BJ (cell line): ENCODE data around the gene RBKS. TPM values are rescaled to one million over a fixed set of nuclear protein-coding genes. Genes with fewer than 3 reads are reported as not detected.

ENCODE experiments used
- CTCF ChIA-PET: fragments of 350-600 bp; formaldehyde crosslinking; extraction: SDS; loops from one replicate; lab custom pipeline; 2021; ENCODE audit warnings: antibody characterized with exemption, inconsistent platforms; lab: Yijun Ruan, JAX
- POLR2A ChIA-PET: fragments of 300-600 bp; sonication (Branson Sonifier 250); formaldehyde crosslinking; extraction: SDS; loops from one replicate; lab custom pipeline; 2021; ENCODE audit warnings: antibody characterized with exemption; lab: Charles Lee
- DNase-seq: peaks from one replicate; pipeline ENCODE4 v3.0.0-alpha.2; 2011; ENCODE audit warnings: low read depth
- H3K27me3 ChIP-seq: 2 replicates; pipeline ENCODE4 v1.6.0; 2011; ENCODE audit warnings: low read length; ENCODE audit not compliant: control insufficient read depth, insufficient read depth
- H3K36me3 ChIP-seq: 2 replicates; pipeline ENCODE4 v1.5.1; 2011; ENCODE audit warnings: low read length; ENCODE audit not compliant: control insufficient read depth, insufficient read depth
- H3K4me3 ChIP-seq: 2 replicates; pipeline ENCODE4 v1.5.1; 2011; ENCODE audit warnings: low read depth, mild to moderate bottlenecking, control low read depth, low read length
- polyA plus RNA-seq: library from polyadenylated mRNA; depleted of rRNA; stranded (reverse); fragments of >200 nt; gene quantifications from 2 replicates; pipeline ENCODE4 v1.2.3, GENCODE V29; 2011
- TF ChIP-seq, protein P1 (sequence below): IDR thresholded peaks from 2 replicates; pipeline ENCODE4 v1.5.1; 2011; ENCODE audit warnings: low read depth, mild to moderate bottlenecking, control low read depth, inconsistent platforms, low read length, moderate library complexity; ENCODE audit not compliant: insufficient read depth

Gene RBKS
- polyA plus RNA-seq, 1 experiment = 1.8 TPM

DNA sequence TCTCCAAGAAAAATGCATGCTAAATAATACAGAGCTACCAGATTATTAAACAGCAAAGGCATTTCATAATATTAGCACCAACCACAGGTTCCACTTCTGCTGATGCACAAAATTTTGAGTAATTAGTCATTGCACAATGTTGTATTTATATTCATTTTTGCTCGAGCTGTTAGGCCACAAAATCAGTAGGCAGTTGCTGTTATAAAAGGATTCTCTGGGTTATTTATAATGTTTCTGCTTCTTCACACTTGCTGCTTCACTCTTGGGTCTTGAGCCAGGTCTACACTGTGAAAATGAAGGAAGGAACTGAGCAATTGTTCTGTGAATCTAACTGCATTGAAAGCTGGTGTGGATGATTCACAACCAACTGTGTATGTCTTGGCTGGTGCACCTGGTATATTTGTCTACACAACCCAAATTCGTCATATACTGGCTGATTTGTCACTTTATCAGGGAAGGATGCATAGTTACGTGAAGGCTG is 80.4 kb downstream of the RBKS start:
- no peaks in the 10 kb centered on the region for H3K27me3 ChIP-seq
- peak; percentile 42 for DNase-seq
- POLR2A ChIA-PET = interaction anchor here (0.7 kb wide), 2 partner anchors 31 to 273 kb away, joined by 4 to 5 read pairs; no protein-coding TSS in a partner anchor
- no peak overlapping the region for H3K4me3 ChIP-seq
- CTCF ChIA-PET = interaction anchor here (0.6 to 1.6 kb wide), 6 partner anchors 10 to 204 kb away, joined by 3 to 4 read pairs (median 3); no protein-coding TSS in a partner anchor
- TF ChIP-seq, protein P1, sequence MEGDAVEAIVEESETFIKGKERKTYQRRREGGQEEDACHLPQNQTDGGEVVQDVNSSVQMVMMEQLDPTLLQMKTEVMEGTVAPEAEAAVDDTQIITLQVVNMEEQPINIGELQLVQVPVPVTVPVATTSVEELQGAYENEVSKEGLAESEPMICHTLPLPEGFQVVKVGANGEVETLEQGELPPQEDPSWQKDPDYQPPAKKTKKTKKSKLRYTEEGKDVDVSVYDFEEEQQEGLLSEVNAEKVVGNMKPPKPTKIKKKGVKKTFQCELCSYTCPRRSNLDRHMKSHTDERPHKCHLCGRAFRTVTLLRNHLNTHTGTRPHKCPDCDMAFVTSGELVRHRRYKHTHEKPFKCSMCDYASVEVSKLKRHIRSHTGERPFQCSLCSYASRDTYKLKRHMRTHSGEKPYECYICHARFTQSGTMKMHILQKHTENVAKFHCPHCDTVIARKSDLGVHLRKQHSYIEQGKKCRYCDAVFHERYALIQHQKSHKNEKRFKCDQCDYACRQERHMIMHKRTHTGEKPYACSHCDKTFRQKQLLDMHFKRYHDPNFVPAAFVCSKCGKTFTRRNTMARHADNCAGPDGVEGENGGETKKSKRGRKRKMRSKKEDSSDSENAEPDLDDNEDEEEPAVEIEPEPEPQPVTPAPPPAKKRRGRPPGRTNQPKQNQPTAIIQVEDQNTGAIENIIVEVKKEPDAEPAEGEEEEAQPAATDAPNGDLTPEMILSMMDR = no peak
- H3K36me3 ChIP-seq = no peaks in the 10 kb centered on the region

DNA sequence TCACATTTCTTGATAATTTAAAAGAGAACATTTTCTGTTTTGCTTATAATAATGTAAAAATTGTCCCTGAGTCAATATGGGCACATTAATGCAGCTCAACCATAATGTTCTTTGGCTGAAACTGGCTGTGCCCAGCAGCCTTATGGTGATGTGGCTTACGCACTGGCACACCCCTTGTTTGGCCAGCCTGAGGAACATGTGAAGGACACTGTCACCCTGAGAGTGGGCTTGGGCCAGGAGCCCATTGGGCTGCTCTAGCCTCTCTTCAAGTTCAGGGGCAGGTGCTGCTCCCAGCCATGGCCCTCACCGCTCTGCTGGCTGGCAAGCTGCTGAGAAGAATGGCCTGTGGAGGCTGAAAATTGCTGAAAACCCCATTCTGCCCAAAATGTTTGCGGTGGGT is 81.2 kb downstream of the RBKS start:
- Histone ChIP-seq H3K36me3 (no peaks in the 10 kb centered on the region), H3K4me3 (no peak overlapping the region), H3K27me3 (no peaks in the 10 kb centered on the region)
- TF ChIP-seq, protein P1 = no peak
- POLR2A ChIA-PET = interaction anchor here (0.7 kb wide), 1 partner anchor 31 kb away, joined by 5 read pairs; no protein-coding TSS in a partner anchor
- CTCF ChIA-PET = interaction anchor here (0.6 to 1.6 kb wide), 4 partner anchors 9 to 205 kb away, joined by 3 to 4 read pairs (median 3); no protein-coding TSS in a partner anchor
- DNase-seq = no peak

DNA sequence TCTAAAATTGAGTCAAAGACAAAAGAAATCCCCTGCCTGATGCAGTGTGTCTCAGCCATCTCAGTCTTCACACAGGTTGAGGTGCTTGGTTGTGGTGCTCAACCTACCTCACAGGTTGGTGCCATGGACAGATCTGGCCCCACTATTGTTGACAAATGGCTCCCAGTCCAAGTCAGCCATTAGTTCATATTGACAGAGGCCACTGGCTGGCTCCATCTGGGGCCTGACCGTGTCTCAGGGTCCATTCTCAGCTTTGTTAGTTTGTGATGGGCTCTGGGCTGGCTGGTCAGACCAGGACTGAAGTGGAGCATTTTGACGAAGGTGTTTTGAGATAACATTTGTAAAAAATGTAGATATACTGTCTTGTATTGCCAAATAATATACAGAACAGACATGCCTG is 81.8 kb downstream of the RBKS start:
- no peak for DNase-seq
- Histone ChIP-seq H3K4me3 (no peak overlapping the region), H3K27me3 (no peaks in the 10 kb centered on the region), H3K36me3 (no peaks in the 10 kb centered on the region)
- POLR2A ChIA-PET = no interaction called here
- TF ChIP-seq, protein P1 = no peak
- CTCF ChIA-PET = interaction anchor here (0.6 to 1.6 kb wide), 2 partner anchors 22 to 65 kb away, joined by 3 to 4 read pairs; no protein-coding TSS in a partner anchor

DNA sequence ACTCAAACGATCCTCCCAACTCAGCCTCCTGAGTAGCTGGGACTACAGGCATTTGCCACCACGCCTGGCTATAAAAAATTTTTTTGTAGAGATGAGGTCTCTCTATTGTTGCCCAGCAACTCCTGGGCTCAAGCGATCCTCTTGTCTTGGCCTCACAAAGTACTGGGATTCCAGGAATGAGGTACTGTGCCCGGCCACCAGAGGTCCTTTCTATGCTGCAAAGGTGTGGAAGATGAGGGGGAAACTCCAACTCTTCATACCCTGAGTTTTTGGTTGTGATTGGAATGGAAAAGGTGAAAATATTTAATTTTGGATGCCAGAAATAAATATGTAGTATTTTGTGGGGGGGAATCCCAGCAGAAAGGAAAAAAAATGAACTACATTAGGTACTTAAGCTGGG is 82.7 kb downstream of the RBKS start:
- DNase-seq = no peak
- CTCF ChIA-PET = interaction anchor here (0.8 to 1.5 kb wide), 6 partner anchors 10 to 641 kb away, joined by 3 to 4 read pairs (median 3); no protein-coding TSS in a partner anchor
- Histone ChIP-seq H3K27me3 (no peaks in the 10 kb centered on the region), H3K36me3 (no peaks in the 10 kb centered on the region), H3K4me3 (no peak overlapping the region)
- POLR2A ChIA-PET = no interaction called here
- TF ChIP-seq, protein P1 = peak; percentile 60

DNA sequence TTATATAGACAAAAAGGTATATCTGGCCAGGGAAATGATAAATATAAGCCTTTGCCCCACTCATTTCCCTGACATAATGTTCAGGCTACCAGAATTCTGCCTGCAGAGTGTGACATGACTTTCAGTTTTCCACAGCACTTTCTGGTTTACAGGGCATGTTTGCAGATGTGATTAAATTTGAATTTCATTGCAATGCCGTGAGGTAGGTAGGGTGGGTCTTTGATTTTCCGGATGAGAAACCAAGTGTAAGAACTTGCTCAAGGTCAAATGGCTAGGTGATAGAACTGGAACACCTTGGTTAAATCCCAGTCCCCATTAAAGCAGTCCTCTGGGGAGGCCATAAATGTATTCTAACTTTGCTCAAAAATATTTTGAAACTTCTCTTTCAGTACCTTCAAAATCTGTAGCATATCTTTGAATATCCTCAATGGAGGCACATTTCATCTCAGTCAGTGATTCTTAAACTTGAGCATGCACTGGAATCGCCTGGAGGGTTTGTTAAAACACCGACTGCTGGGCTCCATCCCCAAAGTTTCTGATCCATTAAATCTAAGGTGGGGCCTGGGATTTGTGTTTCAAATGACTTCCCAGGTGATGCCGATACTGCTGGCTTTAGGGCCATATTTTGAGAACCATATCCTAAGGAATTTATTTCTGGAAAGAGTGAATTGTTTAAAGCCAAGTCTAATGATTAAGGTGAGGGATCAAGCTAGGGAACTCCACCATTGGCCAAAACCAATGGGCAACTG is 83.7 kb downstream of the RBKS start:
- ChIA-PET CTCF (interaction anchor here (0.6 to 1.5 kb wide), 5 partner anchors 11 to 642 kb away, joined by 3 to 4 read pairs (median 3); no protein-coding TSS in a partner anchor), POLR2A (no interaction called here)
- Histone ChIP-seq H3K4me3 (no peak overlapping the region), H3K36me3 (no peaks in the 10 kb centered on the region), H3K27me3 (no peaks in the 10 kb centered on the region)
- no peak for DNase-seq
- TF ChIP-seq, protein P1 = no peak
